Measurements from ENCODE around the gene SMAD7.

SMAD7 gene

GRCh38 chr18:48896326-48896874 lies 54.4 kb downstream of the SMAD7 start (continued):
- TF ChIP-seq PATZ1 (CRISPR knock-in tag; IDR thresholded peaks at IDR 0.05; ENCODE audit: borderline replicate concordance): no peak
- no peak for TF ChIP-seq TOX (CRISPR knock-in tag; IDR thresholded peaks at IDR 0.05; ENCODE audit: borderline replicate concordance)
- TF ChIP-seq OSR1 (CRISPR knock-in tag; IDR thresholded peaks at IDR 0.05): no peak
- no peak for TF ChIP-seq GLIS3 (CRISPR knock-in tag; IDR thresholded peaks at IDR 0.05)
- TF ChIP-seq PPARA (CRISPR knock-in tag; IDR thresholded peaks at IDR 0.05; ENCODE audit: borderline replicate concordance): no peak
- no peak for TF ChIP-seq TCF4 (CRISPR knock-in tag; IDR thresholded peaks at IDR 0.05; ENCODE audit: borderline replicate concordance)
- TF ChIP-seq ZFP30 (CRISPR knock-in tag; IDR thresholded peaks at IDR 0.05): no peak

GRCh38 chr18:48894799-48895346 lies 55.9 kb downstream of the SMAD7 start:
- TF ChIP-seq ZNF565 (CRISPR knock-in tag; conservative IDR thresholded peaks at IDR 0.05; ENCODE audit: low read depth) (no peak), ESRRG (CRISPR knock-in tag; IDR thresholded peaks at IDR 0.05) (no peak), POU6F1 (CRISPR knock-in tag; IDR thresholded peaks at IDR 0.05; ENCODE audit: borderline replicate concordance, low read depth) (no peak), ZC3H10 (CRISPR knock-in tag; IDR thresholded peaks at IDR 0.05) (no peak), RARB (CRISPR knock-in tag; IDR thresholded peaks at IDR 0.05) (no peak), CREB5 (CRISPR knock-in tag; IDR thresholded peaks at IDR 0.05; ENCODE audit: low read depth) (no peak), OSR1 (CRISPR knock-in tag; IDR thresholded peaks at IDR 0.05) (no peak), TOX (CRISPR knock-in tag; IDR thresholded peaks at IDR 0.05; ENCODE audit: borderline replicate concordance) (no peak)
- ATAC-seq: no peak

GRCh38 chr18:48893608-48894600 lies 56.9 kb downstream of the SMAD7 start:
- TF ChIP-seq ZFP30 (CRISPR knock-in tag; IDR thresholded peaks at IDR 0.05) (no peak), PATZ1 (CRISPR knock-in tag; IDR thresholded peaks at IDR 0.05; ENCODE audit: borderline replicate concordance) (no peak), ISL1 (CRISPR knock-in tag; IDR thresholded peaks at IDR 0.05) (no peak), ZNF8 (CRISPR knock-in tag; IDR thresholded peaks at IDR 0.05) (no peak), CSDC2 (CRISPR knock-in tag; IDR thresholded peaks at IDR 0.05) (no peak), BACH2 (CRISPR knock-in tag; IDR thresholded peaks at IDR 0.05; ENCODE audit: borderline replicate concordance) (no peak), SNAI2 (CRISPR knock-in tag; IDR thresholded peaks at IDR 0.05) (no peak), TOX (CRISPR knock-in tag; IDR thresholded peaks at IDR 0.05; ENCODE audit: borderline replicate concordance) (no peak), GLIS3 (CRISPR knock-in tag; IDR thresholded peaks at IDR 0.05) (no peak), POU6F1 (CRISPR knock-in tag; IDR thresholded peaks at IDR 0.05; ENCODE audit: borderline replicate concordance, low read depth) (no peak), CREB5 (CRISPR knock-in tag; IDR thresholded peaks at IDR 0.05; ENCODE audit: low read depth) (no peak), ZNF565 (CRISPR knock-in tag; conservative IDR thresholded peaks at IDR 0.05; ENCODE audit: low read depth) (no peak), ZFP3 (CRISPR knock-in tag; IDR thresholded peaks at IDR 0.05) (no peak), ZC3H10 (CRISPR knock-in tag; IDR thresholded peaks at IDR 0.05) (no peak)
- no peak for ATAC-seq
